Measurements from ENCODE around the gene POLG2. TPM values are rescaled to one million over a fixed set of nuclear protein-coding genes. Genes with fewer than 3 reads are reported as not detected.
"Not testable (repeated sequence)": the region's sequence is repeated elsewhere in the genome, so short reads cannot be mapped to it uniquely, and the experiment has no call there.

The POLG2 gene
- total RNA-seq, 1 donor from 2014 or later = 22.9 TPM

- Mint-ChIP-seq H3K4me3 (peak overlapping the region; percentile 100), H3K9me3 (no peaks in the 10 kb centered on the region), H3K4me1 (ENCODE audit: unreplicated experiment) (peaks cover 49% of the 10 kb centered on the region), H3K27ac (peak overlapping the region; percentile 100), H3K27me3 (no peaks in the 10 kb centered on the region), H3K36me3 (peaks cover 42% of the 10 kb centered on the region)
- TF ChIP-seq, protein P1, sequence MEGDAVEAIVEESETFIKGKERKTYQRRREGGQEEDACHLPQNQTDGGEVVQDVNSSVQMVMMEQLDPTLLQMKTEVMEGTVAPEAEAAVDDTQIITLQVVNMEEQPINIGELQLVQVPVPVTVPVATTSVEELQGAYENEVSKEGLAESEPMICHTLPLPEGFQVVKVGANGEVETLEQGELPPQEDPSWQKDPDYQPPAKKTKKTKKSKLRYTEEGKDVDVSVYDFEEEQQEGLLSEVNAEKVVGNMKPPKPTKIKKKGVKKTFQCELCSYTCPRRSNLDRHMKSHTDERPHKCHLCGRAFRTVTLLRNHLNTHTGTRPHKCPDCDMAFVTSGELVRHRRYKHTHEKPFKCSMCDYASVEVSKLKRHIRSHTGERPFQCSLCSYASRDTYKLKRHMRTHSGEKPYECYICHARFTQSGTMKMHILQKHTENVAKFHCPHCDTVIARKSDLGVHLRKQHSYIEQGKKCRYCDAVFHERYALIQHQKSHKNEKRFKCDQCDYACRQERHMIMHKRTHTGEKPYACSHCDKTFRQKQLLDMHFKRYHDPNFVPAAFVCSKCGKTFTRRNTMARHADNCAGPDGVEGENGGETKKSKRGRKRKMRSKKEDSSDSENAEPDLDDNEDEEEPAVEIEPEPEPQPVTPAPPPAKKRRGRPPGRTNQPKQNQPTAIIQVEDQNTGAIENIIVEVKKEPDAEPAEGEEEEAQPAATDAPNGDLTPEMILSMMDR (conservative IDR thresholded peaks at IDR 0.05) = peak; percentile 4
- no peak for DNase-seq (ENCODE audit: extremely low spot score, unreplicated experiment)
Observed at GRCh38 chr17:64497565-64498035, 746 bp upstream of the POLG2 start.

GRCh38 chr17:64496348-64496785 is 487 bp downstream of the POLG2 start:
- H3K4me3 Mint-ChIP-seq = peak overlapping the region; percentile 100
- H3K9me3 Mint-ChIP-seq = no peaks in the 10 kb centered on the region
- H3K36me3 Mint-ChIP-seq = peaks cover 33% of the 10 kb centered on the region

GRCh38 chr17:64495300-64495699 is 1.6 kb downstream of the POLG2 start:
- peaks cover 30% of the 10 kb centered on the region for H3K4me1 Mint-ChIP-seq (ENCODE audit: unreplicated experiment)
- H3K4me3 Mint-ChIP-seq = peak overlapping the region; percentile 75
- not testable (repeated sequence) for H3K27me3 Mint-ChIP-seq; H3K27ac Mint-ChIP-seq; DNase-seq (ENCODE audit: extremely low spot score, unreplicated experiment); H3K9me3 Mint-ChIP-seq
- H3K36me3 Mint-ChIP-seq = peaks cover 27% of the 10 kb centered on the region

More at GRCh38 chr17:64496348-64496785, 487 bp downstream of the POLG2 start:
- Mint-ChIP-seq H3K4me1 (ENCODE audit: unreplicated experiment) (peaks cover 38% of the 10 kb centered on the region), H3K27ac (peak overlapping the region; percentile 100), H3K27me3 (no peaks in the 10 kb centered on the region)
- DNase-seq (ENCODE audit: extremely low spot score, unreplicated experiment) = no peak
- TF ChIP-seq, protein P1 (conservative IDR thresholded peaks at IDR 0.05) = no peak

DNA sequence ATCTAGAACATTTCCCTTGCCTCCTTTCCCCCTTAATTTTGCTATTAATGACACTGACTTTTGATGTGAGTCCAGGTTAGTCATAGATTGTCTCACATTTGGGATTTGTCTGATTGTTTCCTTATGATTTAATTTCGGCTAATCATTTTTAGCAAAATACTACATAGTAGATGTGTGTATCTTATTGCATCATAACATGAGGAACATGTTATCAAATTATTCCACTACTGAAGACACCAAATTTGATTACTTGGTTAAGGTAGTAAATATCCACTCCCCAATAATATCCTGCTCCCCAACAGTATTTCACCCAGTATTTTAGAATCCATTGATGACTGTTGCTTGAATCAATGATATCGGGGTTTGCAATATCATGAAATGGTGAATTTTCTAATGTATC is 2.7 kb downstream of the POLG2 start:
- Mint-ChIP-seq H3K4me1 (ENCODE audit: unreplicated experiment) (peaks cover 25% of the 10 kb centered on the region), H3K27ac (no peak overlapping the region), H3K36me3 (peaks cover 20% of the 10 kb centered on the region), H3K4me3 (no peak overlapping the region), H3K27me3 (no peaks in the 10 kb centered on the region), H3K9me3 (no peaks in the 10 kb centered on the region)
- DNase-seq (ENCODE audit: extremely low spot score, unreplicated experiment) = no peak
- TF ChIP-seq, protein P1 (conservative IDR thresholded peaks at IDR 0.05) = no peak

DNA sequence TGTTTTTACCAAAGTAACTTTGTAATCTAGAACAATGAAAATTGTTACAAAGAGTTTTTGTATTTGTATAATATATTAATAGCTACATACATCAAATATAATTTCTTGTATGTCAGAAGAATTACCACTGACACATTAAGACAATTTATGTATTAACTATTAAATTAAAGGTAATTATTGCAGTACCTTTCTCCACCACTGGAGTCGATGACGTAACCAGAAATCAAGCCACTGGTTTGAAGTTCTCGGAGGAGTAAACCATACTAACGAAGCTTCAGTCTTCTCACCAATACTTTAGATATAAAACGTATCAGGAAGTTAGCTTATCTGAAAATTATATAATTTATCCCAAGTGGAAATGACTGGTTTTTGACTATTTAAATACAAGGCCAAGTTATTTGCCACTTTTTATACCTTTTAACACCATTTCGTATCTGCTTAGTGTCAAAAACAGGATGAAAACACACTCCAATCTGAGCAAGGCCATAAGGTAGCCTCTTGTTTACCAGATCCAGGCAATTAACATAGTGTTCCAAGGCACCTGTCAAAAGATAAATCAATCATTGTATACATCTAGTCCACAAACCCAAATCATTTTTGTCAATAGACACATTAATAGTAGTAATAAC is 4.3 kb downstream of the POLG2 start:
- no peaks in the 10 kb centered on the region for H3K9me3 Mint-ChIP-seq
- TF ChIP-seq, protein P1 (conservative IDR thresholded peaks at IDR 0.05) = peak; percentile 70
- H3K4me1 Mint-ChIP-seq (ENCODE audit: unreplicated experiment) = peaks cover 14% of the 10 kb centered on the region
- DNase-seq (ENCODE audit: extremely low spot score, unreplicated experiment) = no peak
- H3K36me3 Mint-ChIP-seq = peaks cover 23% of the 10 kb centered on the region
- no peaks in the 10 kb centered on the region for H3K27me3 Mint-ChIP-seq
- no peak overlapping the region for H3K27ac Mint-ChIP-seq
- no peak overlapping the region for H3K4me3 Mint-ChIP-seq

DNA sequence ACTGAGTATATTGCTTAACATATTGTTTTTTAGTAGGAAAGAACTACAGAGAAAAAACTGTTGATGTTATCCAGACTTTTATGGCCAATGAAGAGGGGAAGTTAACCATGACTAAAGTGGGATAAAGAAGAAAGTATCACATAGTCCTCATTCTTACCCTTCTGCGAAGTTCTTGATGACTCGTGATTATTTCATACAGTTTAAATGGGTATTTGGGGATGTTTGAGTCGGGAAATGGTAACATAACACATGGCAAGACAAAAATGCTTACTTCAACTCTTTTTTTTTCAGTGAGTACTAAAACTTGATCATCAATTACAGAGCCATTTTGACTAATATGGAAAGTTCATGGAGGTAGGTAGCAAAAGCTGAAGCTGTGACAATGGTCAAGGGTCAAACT is 4.9 kb downstream of the POLG2 start:
- peaks cover 13% of the 10 kb centered on the region for H3K4me1 Mint-ChIP-seq (ENCODE audit: unreplicated experiment)
- peaks cover 23% of the 10 kb centered on the region for H3K36me3 Mint-ChIP-seq
- H3K4me3 Mint-ChIP-seq = no peak overlapping the region
- no peaks in the 10 kb centered on the region for H3K27me3 Mint-ChIP-seq
- TF ChIP-seq, protein P1 (conservative IDR thresholded peaks at IDR 0.05) = no peak
- DNase-seq (ENCODE audit: extremely low spot score, unreplicated experiment) = no peak
- no peaks in the 10 kb centered on the region for H3K9me3 Mint-ChIP-seq
- no peak overlapping the region for H3K27ac Mint-ChIP-seq
